ENCODE results near the gene KSR2.

Gene KSR2

GRCh38 chr12:117854339-117855012 is 114.3 kb downstream of the KSR2 start:
- peak; percentile 22 for DNase-seq

- DNase-seq = no peak
These were observed 115.2 kb downstream of the KSR2 start for GRCh38 chr12:117853600-117853999.

- peak; percentile 7 for DNase-seq
These were observed 118.7 kb downstream of the KSR2 start for GRCh38 chr12:117850048-117850447.

GRCh38 chr12:117847371-117847770 is 121.4 kb downstream of the KSR2 start:
- DNase-seq = no peak

GRCh38 chr12:117845271-117845904 is 123.4 kb downstream of the KSR2 start:
- no peak for DNase-seq

- no peak for DNase-seq
These were observed 124.5 kb downstream of the KSR2 start for GRCh38 chr12:117844114-117844830.

- DNase-seq = no peak
These were observed 126.2 kb downstream of the KSR2 start for GRCh38 chr12:117842630-117843029.

- DNase-seq = no peak
These were observed 126.6 kb downstream of the KSR2 start for GRCh38 chr12:117842220-117842619.

GRCh38 chr12:117837737-117838050 is 131.1 kb downstream of the KSR2 start:
- DNase-seq = no peak

- peak; percentile 61 for DNase-seq
These were observed 131.6 kb downstream of the KSR2 start for GRCh38 chr12:117836999-117837736.

GRCh38 chr12:117836476-117836875 is 132.3 kb downstream of the KSR2 start:
- DNase-seq = no peak

GRCh38 chr12:117835156-117835555 is 133.6 kb downstream of the KSR2 start:
- no peak for DNase-seq

- no peak for DNase-seq
These were observed 136.0 kb downstream of the KSR2 start for GRCh38 chr12:117832459-117833457.

GRCh38 chr12:117830471-117830870 is 138.3 kb downstream of the KSR2 start:
- DNase-seq = no peak

- DNase-seq = no peak
These were observed 139.7 kb downstream of the KSR2 start for GRCh38 chr12:117829108-117829507.

GRCh38 chr12:117827660-117828059 is 141.1 kb downstream of the KSR2 start:
- DNase-seq = no peak

GRCh38 chr12:117825827-117826226 is 143.0 kb downstream of the KSR2 start:
- no peak for DNase-seq

- no peak for DNase-seq
These were observed 147.2 kb downstream of the KSR2 start for GRCh38 chr12:117821480-117822175.

GRCh38 chr12:117820216-117820907 is 148.4 kb downstream of the KSR2 start:
- DNase-seq = no peak

GRCh38 chr12:117819160-117819559 is 149.6 kb downstream of the KSR2 start:
- no peak for DNase-seq

- DNase-seq = no peak
These were observed 150.4 kb downstream of the KSR2 start for GRCh38 chr12:117818400-117818799.

All from CD4-positive, alpha-beta T cell treated with Interleukin-12 subunit alpha and Interleukin-12 subunit beta, for 1 hour (primary cell).